LNCaP clone FGC (cell line): ENCODE results near the gene SORBS1.

Experiments used
- DNase-seq: peaks from one replicate; pipeline ENCODE4 v3.0.0-alpha.2; 2011; ENCODE audit warnings: low read depth
- H3K4me3 ChIP-seq: 2 replicates; pipeline ENCODE4 v1.5.1; 2011; ENCODE audit warnings: mild to moderate bottlenecking, low read depth, low read length, control low read depth
- TF ChIP-seq, protein P1 (sequence below): IDR thresholded peaks from 2 replicates; pipeline ENCODE4 v1.5.1; 2012; ENCODE audit warnings: mild to moderate bottlenecking; ENCODE audit not compliant: control insufficient read depth, insufficient read depth; ENCODE audit errors: extremely low read depth

SORBS1 gene

DNA sequence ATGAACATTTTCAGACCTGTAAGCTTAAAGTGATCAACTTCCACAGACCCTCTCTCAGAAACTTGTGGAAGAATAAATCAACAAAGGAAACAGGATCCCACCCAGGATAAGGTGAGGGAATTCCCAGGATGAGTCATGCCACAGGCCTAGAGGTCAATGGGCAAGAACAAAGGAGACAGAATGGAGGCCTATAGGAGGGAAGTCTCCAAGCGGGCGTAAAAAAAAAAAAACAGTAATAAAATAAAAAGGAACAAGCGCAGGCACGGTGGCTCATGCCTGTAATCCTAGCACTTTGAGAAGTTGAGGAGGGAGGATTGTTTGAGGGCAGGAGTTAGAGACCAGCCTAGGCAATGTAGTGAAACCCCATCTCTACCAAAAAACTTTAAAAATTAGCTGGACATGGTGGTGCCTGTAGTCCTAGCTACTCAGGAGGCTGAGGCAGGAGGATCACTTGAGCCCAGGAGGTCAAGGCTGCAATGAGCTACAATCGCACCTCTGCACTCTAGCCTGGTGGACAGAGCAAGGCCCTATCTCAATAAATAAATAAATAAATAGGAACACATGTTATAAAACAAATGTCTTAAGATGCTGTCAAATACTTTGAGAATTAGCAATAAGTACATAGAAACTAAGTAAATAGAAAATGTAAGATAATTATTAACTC lies 8.4 kb downstream of the SORBS1 start:
- DNase-seq = no peak
- TF ChIP-seq, protein P1, sequence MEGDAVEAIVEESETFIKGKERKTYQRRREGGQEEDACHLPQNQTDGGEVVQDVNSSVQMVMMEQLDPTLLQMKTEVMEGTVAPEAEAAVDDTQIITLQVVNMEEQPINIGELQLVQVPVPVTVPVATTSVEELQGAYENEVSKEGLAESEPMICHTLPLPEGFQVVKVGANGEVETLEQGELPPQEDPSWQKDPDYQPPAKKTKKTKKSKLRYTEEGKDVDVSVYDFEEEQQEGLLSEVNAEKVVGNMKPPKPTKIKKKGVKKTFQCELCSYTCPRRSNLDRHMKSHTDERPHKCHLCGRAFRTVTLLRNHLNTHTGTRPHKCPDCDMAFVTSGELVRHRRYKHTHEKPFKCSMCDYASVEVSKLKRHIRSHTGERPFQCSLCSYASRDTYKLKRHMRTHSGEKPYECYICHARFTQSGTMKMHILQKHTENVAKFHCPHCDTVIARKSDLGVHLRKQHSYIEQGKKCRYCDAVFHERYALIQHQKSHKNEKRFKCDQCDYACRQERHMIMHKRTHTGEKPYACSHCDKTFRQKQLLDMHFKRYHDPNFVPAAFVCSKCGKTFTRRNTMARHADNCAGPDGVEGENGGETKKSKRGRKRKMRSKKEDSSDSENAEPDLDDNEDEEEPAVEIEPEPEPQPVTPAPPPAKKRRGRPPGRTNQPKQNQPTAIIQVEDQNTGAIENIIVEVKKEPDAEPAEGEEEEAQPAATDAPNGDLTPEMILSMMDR = no peak
- H3K4me3 ChIP-seq = no peak overlapping the region

- TF ChIP-seq, protein P1 = no peak
- peak; percentile 67 for DNase-seq
- no peak overlapping the region for H3K4me3 ChIP-seq
Observed at GRCh38 chr10:95550073-95550672, 11.0 kb downstream of the SORBS1 start.

GRCh38 chr10:95547791-95548435 lies 13.3 kb downstream of the SORBS1 start:
- H3K4me3 ChIP-seq = no peak overlapping the region
- DNase-seq = no peak
- TF ChIP-seq, protein P1 = no peak

- no peak overlapping the region for H3K4me3 ChIP-seq
- no peak for DNase-seq
- TF ChIP-seq, protein P1 = no peak
Observed at GRCh38 chr10:95547197-95547596, 14.0 kb downstream of the SORBS1 start.

GRCh38 chr10:95545981-95546380 lies 15.2 kb downstream of the SORBS1 start:
- no peak overlapping the region for H3K4me3 ChIP-seq

GRCh38 chr10:95544783-95545500 lies 16.2 kb downstream of the SORBS1 start:
- no peak overlapping the region for H3K4me3 ChIP-seq
- TF ChIP-seq, protein P1 = no peak
- no peak for DNase-seq

More at GRCh38 chr10:95545981-95546380, 15.2 kb downstream of the SORBS1 start:
- DNase-seq = no peak
- TF ChIP-seq, protein P1 = no peak
